IMR-90 (cell line): Measurements from ENCODE around the gene SLC4A4. TPM values are rescaled to one million over a fixed set of nuclear protein-coding genes. Genes with fewer than 3 reads are reported as not detected.

Experiments used
- ATAC-seq: fragments of 200-7000 bp; cut with Tn5 transposase; 2 replicates; pipeline ENCODE4 v1.9.1; 2020; ENCODE audit warnings: low read depth, mild to moderate bottlenecking, moderate library complexity
- BruUV-seq: library from RNA; stranded (reverse); fragments of 400-500 nt; replicated peaks from 2 replicates; lab custom pipeline; 2021; lab: Mats Ljungman, UMichigan
- CTCF ChIA-PET: fragments of 300-600 bp; formaldehyde crosslinking; extraction: SDS; loops from one replicate; lab custom pipeline; 2021; ENCODE audit warnings: antibody characterized with exemption; lab: Yijun Ruan, JAX
- POLR2A ChIA-PET: fragments of 300-600 bp; sonication (Branson Sonifier 250); formaldehyde crosslinking; loops from one replicate; lab custom pipeline; 2022; ENCODE audit warnings: antibody characterized with exemption; ENCODE audit not compliant: unreplicated experiment; lab: Charles Lee
- DNase-seq: peaks from one replicate; pipeline ENCODE4 v3.0.0; 2013
- H2AFZ ChIP-seq: replicated peaks from 2 replicates; pipeline ENCODE3; 2013; ENCODE audit warnings: low read length, mild to moderate bottlenecking; ENCODE audit not compliant: poor library complexity
- H2AK5ac ChIP-seq: 2 replicates; pipeline ENCODE4 v1.6.1; 2013; ENCODE audit warnings: low read depth, low read length, inconsistent platforms
- H2AK9ac ChIP-seq: replicated peaks from 2 replicates; pipeline ENCODE3; 2013; ENCODE audit warnings: mild to moderate bottlenecking, low read depth, low read length, moderate library complexity; ENCODE audit not compliant: poor library complexity
- H2BK120ac ChIP-seq: 2 replicates; pipeline ENCODE4 v1.6.1; 2013; ENCODE audit warnings: low read depth, low read length, inconsistent platforms
- H2BK15ac ChIP-seq: 3 replicates; pipeline ENCODE4 v1.6.1; 2013; ENCODE audit warnings: low read depth, low read length, inconsistent platforms
- H2BK20ac ChIP-seq: 2 replicates; pipeline ENCODE4 v1.6.1; 2013; ENCODE audit warnings: low read depth, mild to moderate bottlenecking, inconsistent platforms, low read length, moderate library complexity
- H2BK5ac ChIP-seq: 2 replicates; pipeline ENCODE4 v1.6.1; 2013; ENCODE audit warnings: mild to moderate bottlenecking, low read depth, low read length, inconsistent platforms; ENCODE audit not compliant: poor library complexity, severe bottlenecking
- H3K14ac ChIP-seq: replicated peaks from 2 replicates; pipeline ENCODE4 v1.6.1; 2013; ENCODE audit warnings: low read depth, low read length, inconsistent platforms
- H3K18ac ChIP-seq: 2 replicates; pipeline ENCODE4 v1.6.1; 2013; ENCODE audit warnings: low read depth, low read length, control low read depth
- H3K23ac ChIP-seq: 2 replicates; pipeline ENCODE4 v1.6.1; 2013; ENCODE audit warnings: low read depth, low read length, inconsistent platforms
- H3K27ac ChIP-seq: 2 replicates; pipeline ENCODE4 v1.5.1; 2013; ENCODE audit warnings: mild to moderate bottlenecking, control low read depth, low read length; ENCODE audit not compliant: insufficient read depth
- H3K27me3 ChIP-seq: 2 replicates; pipeline ENCODE4 v1.6.1; 2013; ENCODE audit warnings: low read length; ENCODE audit not compliant: control insufficient read depth, insufficient read depth
- H3K36me3 ChIP-seq: 2 replicates; pipeline ENCODE4 v1.6.1; 2013; ENCODE audit warnings: low read length, mixed read lengths; ENCODE audit not compliant: control insufficient read depth, insufficient read depth
- H3K4ac ChIP-seq: 2 replicates; pipeline ENCODE4 v1.6.1; 2013; ENCODE audit warnings: low read depth, low read length, inconsistent platforms
- H3K4me1 ChIP-seq: 2 replicates; pipeline ENCODE4 v1.6.1; 2013; ENCODE audit warnings: low read length, mixed read lengths; ENCODE audit not compliant: control insufficient read depth, insufficient read depth
- H3K4me2 ChIP-seq: 2 replicates; pipeline ENCODE4 v1.6.1; 2013; ENCODE audit warnings: low read depth, mild to moderate bottlenecking, control low read depth, low read length, moderate library complexity
- H3K4me3 ChIP-seq: 2 replicates; pipeline ENCODE4 v1.5.1; 2013; ENCODE audit warnings: low read depth, mild to moderate bottlenecking, control low read depth, low read length, moderate library complexity; ENCODE audit not compliant: insufficient read depth
- H3K56ac ChIP-seq: 2 replicates; pipeline ENCODE4 v1.6.1; 2013; ENCODE audit warnings: low read length, inconsistent platforms; ENCODE audit not compliant: insufficient read depth; ENCODE audit errors: extremely low read depth
- H3K79me1 ChIP-seq, 2 experiments: 2 replicates each; pipeline ENCODE4 v1.6.1; 2013; ENCODE audit warnings: low read length in 2 of 2, inconsistent platforms in 1 of 2, low read depth in 1 of 2
- H3K9ac ChIP-seq: 2 replicates; pipeline ENCODE4 v1.6.1; 2013; ENCODE audit warnings: low read depth, low read length, control low read depth
- H3K9me1 ChIP-seq: 2 replicates; pipeline ENCODE4 v1.6.1; 2013; ENCODE audit warnings: low read length, inconsistent platforms; ENCODE audit not compliant: insufficient read depth
- H3K9me3 ChIP-seq: 2 replicates; pipeline ENCODE4 v1.6.1; 2013; ENCODE audit warnings: low read length; ENCODE audit not compliant: control insufficient read depth, insufficient read depth
- H4K20me1 ChIP-seq: 2 replicates; pipeline ENCODE4 v1.6.1; 2013; ENCODE audit warnings: low read length, inconsistent platforms; ENCODE audit not compliant: insufficient read depth
- H4K5ac ChIP-seq: 2 replicates; pipeline ENCODE4 v1.6.1; 2013; ENCODE audit warnings: mild to moderate bottlenecking, low read depth, low read length, control low read depth
- H4K8ac ChIP-seq, 2 experiments: 2 replicates each; pipeline ENCODE4 v1.6.1; 2013; ENCODE audit warnings: low read depth in 2 of 2, low read length in 2 of 2, control low read depth in 1 of 2, inconsistent platforms in 1 of 2
- H4K91ac ChIP-seq: 2 replicates; pipeline ENCODE4 v1.6.1; 2013; ENCODE audit warnings: low read depth, low read length, inconsistent platforms; ENCODE audit not compliant: insufficient read depth
- CEBPB ChIP-seq: IDR thresholded peaks from 2 replicates; pipeline ENCODE4 v1.6.1; 2012; ENCODE audit warnings: low read depth, low read length, improper control_type of control experiment
- CHD1 ChIP-seq: IDR thresholded peaks from 2 replicates; pipeline ENCODE4 v1.6.1; 2012; ENCODE audit warnings: low read depth, low read length, improper control_type of control experiment
- MAFK ChIP-seq: IDR thresholded peaks from 2 replicates; pipeline ENCODE4 v1.6.1; 2012; ENCODE audit warnings: low read depth, low read length, improper control_type of control experiment
- NFE2L2 ChIP-seq: fragments of 150-350 bp; IDR thresholded peaks from 2 replicates; pipeline ENCODE4 v1.6.1; 2016; ENCODE audit warnings: low read depth, mild to moderate bottlenecking, low read length
- POLR2A ChIP-seq: IDR thresholded peaks from 2 replicates; pipeline ENCODE4 v1.6.1; 2012; ENCODE audit warnings: mild to moderate bottlenecking, low read depth, low read length
- RAD21 ChIP-seq: IDR thresholded peaks from 2 replicates; pipeline ENCODE4 v1.6.1; 2012; ENCODE audit warnings: low read length, improper control_type of control experiment
- SMC3 ChIP-seq: fragments of 150-350 bp; IDR thresholded peaks from 2 replicates; pipeline ENCODE4 v1.6.1; 2016; ENCODE audit warnings: low read depth, mild to moderate bottlenecking, antibody characterized with exemption, low read length, moderate library complexity
- WGBS, 2 experiments: methylation state at CpG; one replicate each; pipeline versions ENCODE4 v1.1.5 to v1.1.7; 2013; ENCODE audit warnings: missing lambda C conversion rate in 2 of 2; ENCODE audit not compliant: insufficient read length in 1 of 2; ENCODE audit errors: extremely low coverage in 2 of 2; 5-methylcytosine and 5-hydroxymethylcytosine counted together
- dilution Hi-C: fragments of 300-500 bp; cut with HindIII; formaldehyde crosslinking; loops from one replicate; pipeline ENCODE4 v1.14.3; 2018; ENCODE audit warnings: low sequenced_read_pairs; ENCODE audit not compliant: unreplicated experiment
- in situ Hi-C: fragments of 300-500 bp; cut with MboI; formaldehyde crosslinking; loops from 3 replicates; pipeline ENCODE4 v1.14.3; 2019; ENCODE audit warnings: low sequenced_read_pairs, inconsistent platforms, mixed read lengths
- intact Hi-C: fragments of 100-400 bp; cut with micrococcal nuclease; formaldehyde crosslinking; loops from 2 replicates; pipeline ENCODE4 v1.10.0; 2022
- polyA plus RNA-seq, 3 experiments: library from polyadenylated mRNA; depleted of rRNA; stranded (reverse); fragments of >200 nt; gene quantifications; 2 replicates each; pipeline ENCODE4 v1.2.3, GENCODE V29; 2012; ENCODE audit warnings: low replicate concordance in 1 of 3
- total RNA-seq: library from RNA; depleted of rRNA; stranded (reverse); fragments of >200 nt; gene quantifications from 2 replicates; pipeline ENCODE4 v1.2.3, GENCODE V29; 2012

Gene SLC4A4
- total and polyA plus RNA-seq, 2 of the 4 experiments (the other 2 are of a cell fraction): 5.6 to 16.8 TPM

GRCh38 chr4:71356924-71357663 is 18.3 kb downstream of the SLC4A4 start:
- intact Hi-C loops: no loop called here
- H2BK120ac ChIP-seq: no peak overlapping the region
- H4K5ac ChIP-seq: no peak overlapping the region
- ATAC-seq (no peak), DNase-seq (no peak)
- no peaks in the 10 kb centered on the region for H3K9me3 ChIP-seq
- no peaks in the 10 kb centered on the region for H3K27me3 ChIP-seq
- no peak overlapping the region for H2AK5ac ChIP-seq
- CTCF ChIA-PET: no interaction called here
- in situ Hi-C loops: no loop called here
- H2BK5ac ChIP-seq: no peak overlapping the region
- H3K9ac ChIP-seq: no peak overlapping the region
- no peaks in the 10 kb centered on the region; the same call in none of the 2 replicates for H3K9me1 ChIP-seq
- POLR2A ChIA-PET: no interaction called here
- TF ChIP-seq MAFK (peak; percentile 98), SMC3 (no peak), RAD21 (no peak), NFE2L2 (peak; percentile 42; the same call in 1 of the 2 replicates), POLR2A (no peak), CEBPB (no peak), CHD1 (no peak)
- WGBS, 2 experiments: no CpG with 5 or more reads among the region's 6 CpGs
- H3K4me1 ChIP-seq: no peaks in the 10 kb centered on the region
- dilution Hi-C loops: no loop called here
- no peak overlapping the region for H4K91ac ChIP-seq
- H3K56ac ChIP-seq: no peak overlapping the region
- no peaks in the 10 kb centered on the region for H4K20me1 ChIP-seq
- no peak overlapping the region for H3K27ac ChIP-seq
- H2BK20ac ChIP-seq: no peak overlapping the region
- no peak overlapping the region for H2BK15ac ChIP-seq
- H3K4ac ChIP-seq: no peak overlapping the region
- H3K79me1 ChIP-seq: peaks cover 16 to 21% of the 10 kb centered on the region in 2 experiments
- no peak overlapping the region for H3K14ac ChIP-seq
- no TSS peak for BruUV-seq
- no peak overlapping the region for H3K4me3 ChIP-seq
- H2AK9ac ChIP-seq: no peak overlapping the region
- no peak overlapping the region for H3K4me2 ChIP-seq
- no peak overlapping the region for H2AFZ ChIP-seq
- H3K23ac ChIP-seq: no peak overlapping the region
- H3K36me3 ChIP-seq: peaks cover 28% of the 10 kb centered on the region
- H4K8ac ChIP-seq: no peak overlapping the region
- H3K18ac ChIP-seq: no peak overlapping the region
